WTC11 (cell line): ENCODE results near the gene TTLL12. TPM values are rescaled to one million over a fixed set of nuclear protein-coding genes. Genes with fewer than 3 reads are reported as not detected.

Experiments
- ATAC-seq: fragments of 200-7000 bp; cut with Tn5 transposase; 2 replicates; pipeline ENCODE4 v1.10.0; 2021; ENCODE audit warnings: mild to moderate bottlenecking, moderate library complexity
- CTCF ChIA-PET: fragments of 300-600 bp; sonication (Branson Sonifier 250); formaldehyde crosslinking; loops from one replicate; lab custom pipeline; 2021; ENCODE audit warnings: antibody characterized with exemption; lab: Charles Lee
- POLR2A ChIA-PET: fragments of 350-600 bp; sonication (Branson Sonifier 250); formaldehyde crosslinking; loops from one replicate; lab custom pipeline; 2021; ENCODE audit warnings: antibody characterized with exemption; lab: Charles Lee
- DNase-seq: peaks from one replicate; pipeline ENCODE4 v3.0.0; 2021; ENCODE audit warnings: low spot score
- H3K27ac Mint-ChIP-seq: 2 replicates; pipeline ENCODE4 v1.8.0; 2021; ENCODE audit warnings: mixed read lengths
- H3K27me3 Mint-ChIP-seq: 2 replicates; pipeline ENCODE4 v1.8.0; 2021; ENCODE audit warnings: low read depth, mild to moderate bottlenecking, moderate library complexity, mixed read lengths
- H3K36me3 Mint-ChIP-seq: 2 replicates; pipeline ENCODE4 v1.8.0; 2021; ENCODE audit warnings: mixed read lengths
- H3K4me1 Mint-ChIP-seq: 2 replicates; pipeline ENCODE4 v1.8.0; 2022; ENCODE audit warnings: mixed read lengths
- H3K4me3 Mint-ChIP-seq: 2 replicates; pipeline ENCODE4 v1.8.0; 2021; ENCODE audit warnings: mild to moderate bottlenecking, moderate library complexity, mixed read lengths
- H3K9me3 Mint-ChIP-seq: 2 replicates; pipeline ENCODE4 v1.8.0; 2021; ENCODE audit warnings: mixed read lengths
- AR ChIP-seq: fragments of 250-450 bp; sonication (Bioruptor Pico); IDR thresholded peaks from 2 replicates; pipeline ENCODE4 v1.9.0; 2021; ENCODE audit warnings: mild to moderate bottlenecking
- ATF3 ChIP-seq: sonication (generic); formaldehyde crosslinking; conservative IDR thresholded peaks from 2 replicates; pipeline ENCODE4 v1.8.1; 2022; ENCODE audit warnings: mild to moderate bottlenecking, missing genetic modification reagents
- CREM ChIP-seq: sonication (generic); formaldehyde crosslinking; IDR thresholded peaks from 2 replicates; pipeline ENCODE4 v1.8.1; 2022; ENCODE audit warnings: mild to moderate bottlenecking, missing genetic modification reagents, moderate library complexity
- FOXP4 ChIP-seq: sonication (generic); formaldehyde crosslinking; IDR thresholded peaks from 2 replicates; pipeline ENCODE4 v1.8.0; 2022; ENCODE audit warnings: mild to moderate bottlenecking, missing genetic modification reagents
- HMGXB4 ChIP-seq: sonication (generic); formaldehyde crosslinking; IDR thresholded peaks from 2 replicates; pipeline ENCODE4 v1.8.1; 2023; ENCODE audit warnings: mild to moderate bottlenecking, moderate library complexity, missing genetic modification reagents
- KAT7 ChIP-seq: sonication (generic); formaldehyde crosslinking; IDR thresholded peaks from 2 replicates; pipeline ENCODE4 v1.8.1; 2023; ENCODE audit warnings: missing genetic modification reagents, mild to moderate bottlenecking, borderline replicate concordance
- NFATC4 ChIP-seq: fragments of 250-450 bp; sonication (Bioruptor Pico); IDR thresholded peaks from 2 replicates; pipeline ENCODE4 v1.9.0; 2021; ENCODE audit warnings: mild to moderate bottlenecking
- PRRX2 ChIP-seq: fragments of 250-450 bp; sonication (Bioruptor Pico); IDR thresholded peaks from 2 replicates; pipeline ENCODE4 v1.8.0; 2021; ENCODE audit warnings: mild to moderate bottlenecking
- SOX15 ChIP-seq: fragments of 250-450 bp; sonication (Bioruptor Pico); IDR thresholded peaks from 2 replicates; pipeline ENCODE4 v1.9.0; 2021; ENCODE audit warnings: mild to moderate bottlenecking
- SP1 ChIP-seq: sonication (generic); formaldehyde crosslinking; conservative IDR thresholded peaks from 2 replicates; pipeline ENCODE4 v1.8.1; 2022; ENCODE audit warnings: missing genetic modification reagents
- TCF7 ChIP-seq: sonication (generic); formaldehyde crosslinking; IDR thresholded peaks from 2 replicates; pipeline ENCODE4 v1.8.0; 2022; ENCODE audit warnings: mild to moderate bottlenecking, low read depth, missing genetic modification reagents, moderate library complexity
- TP53 ChIP-seq: sonication (generic); formaldehyde crosslinking; IDR thresholded peaks from 2 replicates; pipeline ENCODE4 v1.8.1; 2023; ENCODE audit warnings: mild to moderate bottlenecking, missing genetic modification reagents
- ZBTB21 ChIP-seq: sonication (generic); formaldehyde crosslinking; IDR thresholded peaks from 2 replicates; pipeline ENCODE4 v1.8.1; 2023; ENCODE audit warnings: mild to moderate bottlenecking, missing genetic modification reagents, borderline replicate concordance
- ZNF396 ChIP-seq: fragments of 250-450 bp; sonication (Bioruptor Pico); IDR thresholded peaks from 2 replicates; pipeline ENCODE4 v1.8.0; 2021; ENCODE audit warnings: mild to moderate bottlenecking, moderate library complexity, borderline replicate concordance
- ZNF532 ChIP-seq: fragments of 250-450 bp; sonication (Bioruptor Pico); IDR thresholded peaks from 2 replicates; pipeline ENCODE4 v1.9.0; 2021; ENCODE audit warnings: mild to moderate bottlenecking, borderline replicate concordance
- total RNA-seq: library from RNA; stranded (reverse); gene quantifications from 3 replicates; pipeline ENCODE4 v1.2.3, GENCODE V29; 2021
- TF ChIP-seq, protein P1 (sequence below): sonication (generic); formaldehyde crosslinking; IDR thresholded peaks from 2 replicates; pipeline ENCODE4 v1.8.1; 2022; ENCODE audit warnings: missing genetic modification reagents, borderline replicate concordance
- TF ChIP-seq, protein P2 (sequence below): sonication (generic); formaldehyde crosslinking; IDR thresholded peaks from 2 replicates; pipeline ENCODE4 v1.8.0; 2023; ENCODE audit warnings: missing genetic modification reagents, mild to moderate bottlenecking, borderline replicate concordance

The TTLL12 gene
- total RNA-seq, 1 experiment from 2014 or later, result 134 TPM

- Mint-ChIP-seq H3K9me3 (no peaks in the 10 kb centered on the region), H3K36me3 (no peaks in the 10 kb centered on the region), H3K27me3 (peaks cover 2% of the 10 kb centered on the region; the same call in 1 of the 2 replicates), H3K4me1 (peaks cover 6% of the 10 kb centered on the region), H3K4me3 (no peak overlapping the region), H3K27ac (peak overlapping the region; percentile 57; the same call in 1 of the 2 replicates)
- no peak for DNase-seq
- POLR2A ChIA-PET, result no interaction called here
- TF ChIP-seq TP53 (CRISPR knock-in tag), result no peak
- no peak for TF ChIP-seq CREM
- no peak for TF ChIP-seq SOX15 (CRISPR knock-in tag)
- TF ChIP-seq PRRX2 (CRISPR knock-in tag), result no peak
- no peak for TF ChIP-seq KAT7
- CTCF ChIA-PET, result interaction anchor here (1.1 to 10.1 kb wide), 3 partner anchors 38 to 153 kb away, joined by 5 to 267 read pairs (median 166); partner anchors contain the start of gene SCUBE1
- ATAC-seq, result no peak
Observed at GRCh38 chr22:43233529-43233928, 46.6 kb upstream of the TTLL12 start.

GRCh38 chr22:43232445-43232844, 45.5 kb upstream of the TTLL12 start:
- CTCF ChIA-PET, result interaction anchor here (0.5 to 10.1 kb wide), 14 partner anchors 13 to 154 kb away, joined by 3 to 267 read pairs (median 8); partner anchors contain the start of gene SCUBE1
- no peak for ATAC-seq
- no peak for DNase-seq
- Mint-ChIP-seq H3K36me3 (no peaks in the 10 kb centered on the region), H3K4me3 (no peak overlapping the region), H3K9me3 (no peaks in the 10 kb centered on the region), H3K4me1 (peaks cover 12% of the 10 kb centered on the region), H3K27me3 (peaks cover 2% of the 10 kb centered on the region; the same call in 1 of the 2 replicates), H3K27ac (no peak overlapping the region)
- POLR2A ChIA-PET, result no interaction called here
- TF ChIP-seq AR (no peak), NFATC4 (CRISPR knock-in tag) (no peak), ZNF396 (CRISPR knock-in tag) (no peak), FOXP4 (CRISPR knock-in tag) (no peak), ZBTB21 (CRISPR knock-in tag) (no peak), HMGXB4 (no peak), ATF3 (no peak), SP1 (CRISPR knock-in tag) (no peak), TCF7 (CRISPR knock-in tag) (no peak), ZNF532 (CRISPR knock-in tag) (no peak), TP53 (CRISPR knock-in tag) (no peak)
- TF ChIP-seq, protein P1, sequence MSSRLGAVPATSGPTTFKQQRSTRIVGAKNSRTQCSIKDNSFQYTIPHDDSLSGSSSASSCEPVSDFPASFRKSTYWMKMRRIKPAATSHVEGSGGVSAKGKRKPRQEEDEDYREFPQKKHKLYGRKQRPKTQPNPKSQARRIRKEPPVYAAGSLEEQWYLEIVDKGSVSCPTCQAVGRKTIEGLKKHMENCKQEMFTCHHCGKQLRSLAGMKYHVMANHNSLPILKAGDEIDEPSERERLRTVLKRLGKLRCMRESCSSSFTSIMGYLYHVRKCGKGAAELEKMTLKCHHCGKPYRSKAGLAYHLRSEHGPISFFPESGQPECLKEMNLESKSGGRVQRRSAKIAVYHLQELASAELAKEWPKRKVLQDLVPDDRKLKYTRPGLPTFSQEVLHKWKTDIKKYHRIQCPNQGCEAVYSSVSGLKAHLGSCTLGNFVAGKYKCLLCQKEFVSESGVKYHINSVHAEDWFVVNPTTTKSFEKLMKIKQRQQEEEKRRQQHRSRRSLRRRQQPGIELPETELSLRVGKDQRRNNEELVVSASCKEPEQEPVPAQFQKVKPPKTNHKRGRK (CRISPR knock-in tag), result no peak
- TF ChIP-seq, protein P2, sequence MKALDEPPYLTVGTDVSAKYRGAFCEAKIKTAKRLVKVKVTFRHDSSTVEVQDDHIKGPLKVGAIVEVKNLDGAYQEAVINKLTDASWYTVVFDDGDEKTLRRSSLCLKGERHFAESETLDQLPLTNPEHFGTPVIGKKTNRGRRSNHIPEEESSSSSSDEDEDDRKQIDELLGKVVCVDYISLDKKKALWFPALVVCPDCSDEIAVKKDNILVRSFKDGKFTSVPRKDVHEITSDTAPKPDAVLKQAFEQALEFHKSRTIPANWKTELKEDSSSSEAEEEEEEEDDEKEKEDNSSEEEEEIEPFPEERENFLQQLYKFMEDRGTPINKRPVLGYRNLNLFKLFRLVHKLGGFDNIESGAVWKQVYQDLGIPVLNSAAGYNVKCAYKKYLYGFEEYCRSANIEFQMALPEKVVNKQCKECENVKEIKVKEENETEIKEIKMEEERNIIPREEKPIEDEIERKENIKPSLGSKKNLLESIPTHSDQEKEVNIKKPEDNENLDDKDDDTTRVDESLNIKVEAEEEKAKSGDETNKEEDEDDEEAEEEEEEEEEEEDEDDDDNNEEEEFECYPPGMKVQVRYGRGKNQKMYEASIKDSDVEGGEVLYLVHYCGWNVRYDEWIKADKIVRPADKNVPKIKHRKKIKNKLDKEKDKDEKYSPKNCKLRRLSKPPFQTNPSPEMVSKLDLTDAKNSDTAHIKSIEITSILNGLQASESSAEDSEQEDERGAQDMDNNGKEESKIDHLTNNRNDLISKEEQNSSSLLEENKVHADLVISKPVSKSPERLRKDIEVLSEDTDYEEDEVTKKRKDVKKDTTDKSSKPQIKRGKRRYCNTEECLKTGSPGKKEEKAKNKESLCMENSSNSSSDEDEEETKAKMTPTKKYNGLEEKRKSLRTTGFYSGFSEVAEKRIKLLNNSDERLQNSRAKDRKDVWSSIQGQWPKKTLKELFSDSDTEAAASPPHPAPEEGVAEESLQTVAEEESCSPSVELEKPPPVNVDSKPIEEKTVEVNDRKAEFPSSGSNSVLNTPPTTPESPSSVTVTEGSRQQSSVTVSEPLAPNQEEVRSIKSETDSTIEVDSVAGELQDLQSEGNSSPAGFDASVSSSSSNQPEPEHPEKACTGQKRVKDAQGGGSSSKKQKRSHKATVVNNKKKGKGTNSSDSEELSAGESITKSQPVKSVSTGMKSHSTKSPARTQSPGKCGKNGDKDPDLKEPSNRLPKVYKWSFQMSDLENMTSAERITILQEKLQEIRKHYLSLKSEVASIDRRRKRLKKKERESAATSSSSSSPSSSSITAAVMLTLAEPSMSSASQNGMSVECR (CRISPR knock-in tag), result no peak
